ENCODE measurements around the gene MPRIP.

Gene MPRIP

DNA sequence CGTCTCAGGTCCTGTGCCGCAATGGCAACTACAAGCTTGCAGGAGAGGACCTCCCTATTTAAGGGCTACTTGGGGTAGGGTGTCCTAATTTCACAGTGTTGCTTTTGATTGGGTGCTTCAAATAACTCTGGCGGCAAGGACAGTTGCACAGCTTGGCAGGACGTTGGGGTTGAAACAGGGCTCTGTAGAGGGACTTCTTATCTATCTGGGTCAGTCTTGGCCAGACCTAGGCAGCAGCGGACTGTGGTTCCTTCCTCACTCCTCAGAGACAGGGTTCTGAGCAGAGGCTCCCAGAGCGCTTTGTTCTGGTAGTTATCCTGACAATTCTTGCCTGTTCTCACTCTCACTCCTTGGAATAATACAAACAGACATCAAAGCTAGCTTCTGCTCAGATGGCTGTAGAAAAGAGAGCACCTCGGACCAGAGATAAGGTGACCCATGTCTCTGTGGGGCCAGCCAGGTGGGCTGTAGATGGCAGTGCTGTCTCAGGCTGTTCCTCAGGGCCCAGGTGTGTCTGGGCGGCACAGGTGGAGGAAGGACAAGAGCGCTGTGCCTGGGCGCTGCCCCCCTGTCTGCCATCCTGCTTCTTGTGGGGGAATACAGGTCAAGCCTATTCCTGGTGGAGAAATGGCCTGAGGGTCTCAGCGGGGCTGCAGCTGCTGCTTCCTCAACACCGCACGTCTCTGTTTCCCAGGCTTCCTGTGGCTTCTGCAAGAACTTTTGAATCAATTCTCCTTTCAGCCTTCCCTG is 102.8 kb downstream of the MPRIP start:
- Mint-ChIP-seq H3K27me3 (no peaks in the 10 kb centered on the region), H3K4me1 (ENCODE audit: low read depth) (peaks cover 5% of the 10 kb centered on the region), H3K27ac (no peak overlapping the region), H3K4me3 (no peak overlapping the region), H3K36me3 (peaks cover 4% of the 10 kb centered on the region), H3K9me3 (ENCODE audit: low read depth) (no peaks in the 10 kb centered on the region)

- Mint-ChIP-seq H3K36me3 (peaks cover 4% of the 10 kb centered on the region), H3K4me3 (no peak overlapping the region), H3K27me3 (no peaks in the 10 kb centered on the region), H3K4me1 (ENCODE audit: low read depth) (peaks cover 7% of the 10 kb centered on the region), H3K27ac (no peak overlapping the region), H3K9me3 (ENCODE audit: low read depth) (no peaks in the 10 kb centered on the region)
Observed at GRCh38 chr17:17146786-17147406, 104.6 kb downstream of the MPRIP start.

GRCh38 chr17:17147821-17148220 is 105.6 kb downstream of the MPRIP start:
- Mint-ChIP-seq H3K9me3 (ENCODE audit: low read depth) (no peaks in the 10 kb centered on the region), H3K4me3 (no peak overlapping the region), H3K4me1 (ENCODE audit: low read depth) (peaks cover 11% of the 10 kb centered on the region), H3K27ac (no peak overlapping the region), H3K36me3 (peaks cover 8% of the 10 kb centered on the region), H3K27me3 (no peaks in the 10 kb centered on the region)

GRCh38 chr17:17149520-17150447 is 107.5 kb downstream of the MPRIP start:
- Mint-ChIP-seq H3K27ac (no peak overlapping the region), H3K36me3 (peaks cover 11% of the 10 kb centered on the region), H3K4me1 (ENCODE audit: low read depth) (peaks cover 26% of the 10 kb centered on the region), H3K4me3 (no peak overlapping the region), H3K27me3 (no peaks in the 10 kb centered on the region), H3K9me3 (ENCODE audit: low read depth) (no peaks in the 10 kb centered on the region)

DNA sequence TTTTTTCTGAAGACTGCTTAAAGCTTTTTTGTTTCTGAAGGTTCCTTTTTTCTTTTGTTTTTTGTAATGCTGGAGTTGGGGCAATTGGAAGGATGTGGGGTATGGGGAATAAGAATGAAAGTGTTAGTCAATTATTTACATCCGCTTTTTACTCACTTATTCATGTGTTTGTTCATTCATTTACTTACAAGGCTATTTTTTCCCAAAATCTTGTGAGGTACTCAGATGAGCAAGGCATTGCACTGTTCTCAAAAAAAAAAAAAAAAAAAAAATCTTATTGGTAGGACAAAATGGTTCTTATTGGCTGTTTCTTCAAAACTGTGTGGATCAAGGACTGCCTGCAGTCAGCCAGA is 108.2 kb downstream of the MPRIP start:
- Mint-ChIP-seq H3K27ac (no peak overlapping the region), H3K9me3 (ENCODE audit: low read depth) (no peaks in the 10 kb centered on the region), H3K4me3 (no peak overlapping the region), H3K27me3 (no peaks in the 10 kb centered on the region), H3K36me3 (peaks cover 12% of the 10 kb centered on the region), H3K4me1 (ENCODE audit: low read depth) (peaks cover 31% of the 10 kb centered on the region)

DNA sequence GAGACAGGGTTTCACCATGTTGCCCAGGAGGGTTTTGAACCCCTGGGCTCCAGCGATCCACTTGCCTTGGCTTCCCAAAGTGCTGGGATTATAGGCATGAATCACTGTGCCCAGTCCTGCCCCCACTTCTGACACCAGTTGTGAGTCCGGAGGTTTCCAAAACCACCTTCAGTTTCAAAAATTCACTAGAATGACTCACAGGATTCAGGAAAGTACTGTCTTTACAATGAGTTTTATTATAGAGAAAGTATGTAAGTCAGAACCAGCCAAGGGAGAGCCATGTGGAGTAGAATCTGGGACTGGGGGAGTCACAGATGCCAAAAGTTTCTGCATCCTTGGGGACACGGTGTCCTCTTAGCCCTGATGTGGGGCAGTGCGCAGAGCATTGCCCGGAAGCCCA is 108.8 kb downstream of the MPRIP start:
- Mint-ChIP-seq H3K36me3 (peaks cover 12% of the 10 kb centered on the region), H3K4me3 (no peak overlapping the region), H3K9me3 (ENCODE audit: low read depth) (no peaks in the 10 kb centered on the region), H3K27ac (no peak overlapping the region), H3K4me1 (ENCODE audit: low read depth) (peaks cover 33% of the 10 kb centered on the region), H3K27me3 (no peaks in the 10 kb centered on the region)

DNA sequence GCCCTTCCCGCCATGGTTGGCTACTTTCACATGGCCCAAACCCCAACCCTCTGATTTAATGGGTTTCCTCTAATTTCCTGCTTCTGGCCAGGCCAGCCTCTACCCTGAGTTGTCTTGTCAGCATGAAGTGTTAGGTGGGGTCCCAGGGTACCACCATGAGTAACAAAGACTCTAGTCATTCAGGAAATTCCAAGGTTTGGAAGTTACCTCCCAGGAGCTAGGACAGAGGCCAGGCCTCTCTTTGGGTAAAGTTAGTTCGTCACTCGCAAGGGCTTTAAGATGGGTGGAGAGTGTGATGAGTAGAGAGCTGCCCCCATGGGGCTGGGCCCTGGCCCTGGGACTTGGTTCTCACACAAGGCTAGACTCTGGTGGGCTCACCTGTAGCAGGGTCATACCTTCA is 109.3 kb downstream of the MPRIP start:
- Mint-ChIP-seq H3K4me3 (no peak overlapping the region), H3K27ac (no peak overlapping the region), H3K4me1 (ENCODE audit: low read depth) (peaks cover 33% of the 10 kb centered on the region), H3K36me3 (peaks cover 12% of the 10 kb centered on the region), H3K9me3 (ENCODE audit: low read depth) (no peaks in the 10 kb centered on the region), H3K27me3 (no peaks in the 10 kb centered on the region)

DNA sequence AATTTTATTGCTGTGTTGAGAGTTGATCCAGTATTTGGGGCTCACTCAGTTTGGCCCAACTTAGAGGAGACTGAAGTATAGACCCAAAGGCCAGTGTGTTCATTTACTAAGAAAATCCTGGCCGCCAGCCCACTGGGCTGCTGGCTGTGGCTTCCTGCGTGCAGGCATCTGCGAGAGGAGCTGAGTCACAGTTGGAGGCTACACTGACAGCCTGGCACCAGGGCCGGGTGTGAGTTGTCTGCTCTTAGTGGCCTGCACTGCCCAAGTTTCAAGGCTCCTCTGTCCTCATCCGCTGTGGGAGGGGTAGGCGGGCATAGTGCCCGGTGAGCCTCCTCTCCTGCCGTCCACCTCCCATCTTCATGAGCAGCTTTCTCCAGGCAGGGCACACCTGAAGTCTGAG is 109.7 kb downstream of the MPRIP start:
- Mint-ChIP-seq H3K4me3 (no peak overlapping the region), H3K4me1 (ENCODE audit: low read depth) (peaks cover 33% of the 10 kb centered on the region), H3K36me3 (peaks cover 12% of the 10 kb centered on the region)

GRCh38 chr17:17152385-17152784 is 110.1 kb downstream of the MPRIP start:
- Mint-ChIP-seq H3K27ac (peak overlapping the region; percentile 41), H3K4me3 (no peak overlapping the region), H3K36me3 (peaks cover 12% of the 10 kb centered on the region), H3K4me1 (ENCODE audit: low read depth) (peaks cover 33% of the 10 kb centered on the region), H3K27me3 (no peaks in the 10 kb centered on the region), H3K9me3 (ENCODE audit: low read depth) (no peaks in the 10 kb centered on the region)

More for the DNA sequence above, 109.7 kb downstream of the MPRIP start:
- Mint-ChIP-seq H3K9me3 (ENCODE audit: low read depth) (no peaks in the 10 kb centered on the region), H3K27ac (no peak overlapping the region), H3K27me3 (no peaks in the 10 kb centered on the region)

DNA sequence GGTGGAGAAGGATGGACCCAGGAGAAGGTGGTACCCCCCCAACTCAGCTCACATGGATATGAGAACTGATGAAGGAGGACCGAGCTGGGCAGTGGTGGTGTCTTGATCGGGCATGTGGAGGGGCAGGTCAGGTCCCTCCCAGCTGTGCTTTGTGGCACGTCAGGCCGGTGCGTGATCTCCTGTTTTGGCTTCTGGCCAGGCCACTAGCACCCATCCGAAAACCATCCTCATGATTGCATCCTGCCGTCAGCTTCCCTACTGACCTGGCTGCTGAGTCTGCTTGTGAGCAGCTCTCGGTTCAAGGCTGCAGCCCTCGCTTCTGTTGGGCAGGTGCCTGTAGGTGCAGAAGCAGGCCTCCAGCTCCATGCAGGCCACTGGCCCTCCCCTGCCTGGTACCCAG is 110.8 kb downstream of the MPRIP start:
- Mint-ChIP-seq H3K27me3 (no peaks in the 10 kb centered on the region), H3K36me3 (peaks cover 10% of the 10 kb centered on the region), H3K9me3 (ENCODE audit: low read depth) (no peaks in the 10 kb centered on the region), H3K4me3 (no peak overlapping the region), H3K27ac (no peak overlapping the region), H3K4me1 (ENCODE audit: low read depth) (peaks cover 33% of the 10 kb centered on the region)

- Mint-ChIP-seq H3K4me3 (no peak overlapping the region), H3K4me1 (ENCODE audit: low read depth) (peaks cover 33% of the 10 kb centered on the region), H3K36me3 (peaks cover 10% of the 10 kb centered on the region), H3K9me3 (ENCODE audit: low read depth) (no peaks in the 10 kb centered on the region), H3K27me3 (no peaks in the 10 kb centered on the region), H3K27ac (peak overlapping the region; percentile 59)
Observed at GRCh38 chr17:17153709-17154108, 111.5 kb downstream of the MPRIP start.

GRCh38 chr17:17154556-17154955 is 112.3 kb downstream of the MPRIP start:
- no peaks in the 10 kb centered on the region for H3K9me3 Mint-ChIP-seq (ENCODE audit: low read depth)
- peak overlapping the region; percentile 71 for H3K27ac Mint-ChIP-seq
- peaks cover 33% of the 10 kb centered on the region for H3K4me1 Mint-ChIP-seq (ENCODE audit: low read depth)
- H3K36me3 Mint-ChIP-seq: peaks cover 10% of the 10 kb centered on the region
- no peaks in the 10 kb centered on the region for H3K27me3 Mint-ChIP-seq
- no peak overlapping the region for H3K4me3 Mint-ChIP-seq

- no peaks in the 10 kb centered on the region for H3K9me3 Mint-ChIP-seq (ENCODE audit: low read depth)
- H3K4me1 Mint-ChIP-seq (ENCODE audit: low read depth): peaks cover 33% of the 10 kb centered on the region
- no peaks in the 10 kb centered on the region for H3K27me3 Mint-ChIP-seq
- H3K27ac Mint-ChIP-seq: peak overlapping the region; percentile 71
- no peak overlapping the region for H3K4me3 Mint-ChIP-seq
- peaks cover 8% of the 10 kb centered on the region for H3K36me3 Mint-ChIP-seq
Observed at GRCh38 chr17:17154981-17155380, 112.7 kb downstream of the MPRIP start.

GRCh38 chr17:17155568-17155967 is 113.3 kb downstream of the MPRIP start:
- Mint-ChIP-seq H3K4me3 (no peak overlapping the region), H3K27me3 (no peaks in the 10 kb centered on the region), H3K36me3 (peaks cover 8% of the 10 kb centered on the region), H3K27ac (no peak overlapping the region), H3K9me3 (ENCODE audit: low read depth) (no peaks in the 10 kb centered on the region), H3K4me1 (ENCODE audit: low read depth) (peaks cover 33% of the 10 kb centered on the region)

DNA sequence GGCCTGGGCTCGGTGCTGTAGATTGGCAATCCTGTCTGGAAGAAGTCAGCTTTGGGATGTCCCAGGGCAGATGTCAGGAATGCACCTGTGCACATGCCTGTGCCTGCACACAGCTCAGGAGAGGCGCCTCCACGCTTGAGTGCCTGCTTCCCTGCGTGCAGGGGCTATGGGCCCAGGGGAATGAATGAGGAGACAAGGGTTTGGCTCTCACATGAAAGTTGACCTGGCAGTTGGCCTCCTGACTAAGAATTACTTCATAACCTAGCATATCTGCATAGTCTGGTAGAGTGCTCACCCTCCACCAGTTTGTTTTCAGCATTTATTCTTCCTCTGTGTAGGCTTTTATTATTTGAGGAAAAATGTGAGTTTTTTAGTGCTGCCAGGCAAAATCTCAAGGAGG is 113.8 kb downstream of the MPRIP start:
- Mint-ChIP-seq H3K27ac (no peak overlapping the region), H3K4me1 (ENCODE audit: low read depth) (peaks cover 33% of the 10 kb centered on the region), H3K27me3 (no peaks in the 10 kb centered on the region), H3K9me3 (ENCODE audit: low read depth) (no peaks in the 10 kb centered on the region), H3K4me3 (no peak overlapping the region), H3K36me3 (peaks cover 8% of the 10 kb centered on the region)

All from activated naive CD8-positive, alpha-beta T cell (primary cell).